HCT116 (cell line): ENCODE data around the gene CD33. TPM values are rescaled to one million over a fixed set of nuclear protein-coding genes. Genes with fewer than 3 reads are reported as not detected.

Source experiments
- ATAC-seq: fragments of 200-7000 bp; cut with Tn5 transposase; 2 replicates; pipeline ENCODE4 v1.9.1; 2020; ENCODE audit warnings: mild to moderate bottlenecking, moderate library complexity
- BruUV-seq: library from RNA; stranded (reverse); fragments of 400-500 nt; replicated peaks from 2 replicates; lab custom pipeline; 2021; lab: Mats Ljungman, UMichigan
- CTCF ChIA-PET: fragments of 300-600 bp; sonication (Branson Sonifier 250); formaldehyde crosslinking; loops from one replicate; lab custom pipeline; 2021; ENCODE audit warnings: antibody characterized with exemption; lab: Charles Lee
- POLR2A ChIA-PET: fragments of 300-600, 350-600 bp; sonication (Branson Sonifier 250); formaldehyde crosslinking; loops from one replicate; lab custom pipeline; 2021; ENCODE audit warnings: antibody characterized with exemption; lab: Charles Lee
- RAD21 ChIA-PET, 2 experiments: fragments of 300-600 bp; sonication (Branson Sonifier 250); formaldehyde crosslinking; loops; one replicate each; lab custom pipeline; 2023; ENCODE audit warnings: low total read pairs in 2 of 2; ENCODE audit not compliant: uncharacterized antibody in 2 of 2, unreplicated experiment in 2 of 2, low non-redundant PET in 1 of 2; lab: Charles Lee
- DNase-seq: peaks from one replicate; pipeline ENCODE4 v3.0.0-alpha.2; 2010; ENCODE audit warnings: low read depth, low spot score
- H2AFZ ChIP-seq: fragments of 200-600 bp; shearing (Covaris generic), sonication (generic); 2 replicates; pipeline ENCODE4 v1.6.1; 2017; ENCODE audit warnings: low read depth, mixed run types, mixed read lengths, antibody characterized with exemption, low read length; ENCODE audit not compliant: poor library complexity, severe bottlenecking
- H3K27ac ChIP-seq: 2 replicates; pipeline ENCODE4 v1.5.1; 2012; ENCODE audit warnings: low read depth, low read length
- H3K27me3 ChIP-seq: fragments of 200-600 bp; sonication (generic); 2 replicates; pipeline ENCODE4 v1.6.1; 2016; ENCODE audit warnings: mixed run types, low read length, mixed read lengths; ENCODE audit not compliant: insufficient read depth
- H3K36me3 ChIP-seq, 2 experiments: fragments of 200-500 bp in 1 of 2; fragments of 200-600 bp in 1 of 2; sonication (Bioruptor generic) in 1 of 2; sonication (generic) in 1 of 2; 2 replicates each; pipeline versions ENCODE4 v1.5.1 to v1.6.1; 2014 to 2016; ENCODE audit warnings: low read length in 2 of 2, inconsistent platforms in 1 of 2, mixed read lengths in 1 of 2, mixed run types in 1 of 2; ENCODE audit not compliant: insufficient read depth in 2 of 2, control insufficient read depth in 1 of 2
- H3K4me1 ChIP-seq, 2 experiments: fragments of 200-600 bp in 1 of 2; sonication (generic) in 1 of 2; 2 replicates each; pipeline versions ENCODE4 v1.5.1 to v1.6.1; 2012 to 2017; ENCODE audit warnings: low read length in 2 of 2, inconsistent platforms in 1 of 2, mild to moderate bottlenecking in 1 of 2, mixed read lengths in 1 of 2, mixed run types in 1 of 2, moderate library complexity in 1 of 2; ENCODE audit not compliant: insufficient read depth in 2 of 2, control insufficient read depth in 1 of 2
- H3K4me2 ChIP-seq: fragments of 200-600 bp; sonication (generic); 2 replicates; pipeline ENCODE4 v1.6.1; 2017; ENCODE audit warnings: mixed run types, low read length, mixed read lengths
- H3K4me3 ChIP-seq, 2 experiments: fragments of 200-600 bp in 1 of 2; sonication (generic) in 1 of 2; replicated peaks in 1 of 2; 2 replicates each; pipeline ENCODE4 v1.5.1; 2011 to 2016; ENCODE audit warnings: low read length in 2 of 2, control low read depth in 1 of 2, low read depth in 1 of 2, mild to moderate bottlenecking in 1 of 2, mixed read lengths in 1 of 2, mixed run types in 1 of 2
- H3K79me2 ChIP-seq: fragments of 200-600 bp; sonication (generic); 2 replicates; pipeline ENCODE4 v1.6.1; 2017; ENCODE audit warnings: mild to moderate bottlenecking, mixed run types, low read length, moderate library complexity, mixed read lengths; ENCODE audit not compliant: insufficient read depth
- H3K9ac ChIP-seq: fragments of 200-600 bp; sonication (generic); 2 replicates; pipeline ENCODE4 v1.6.1; 2016; ENCODE audit warnings: low read length, mixed read lengths
- H3K9me2 ChIP-seq: fragments of 200-600 bp; sonication (generic), shearing (Covaris generic); 2 replicates; pipeline ENCODE4 v1.6.1; 2017; ENCODE audit warnings: mixed run types, mild to moderate bottlenecking, moderate library complexity; ENCODE audit not compliant: insufficient read depth
- H3K9me3 ChIP-seq, 2 experiments: fragments of 200-500 bp in 1 of 2; fragments of 200-600 bp in 1 of 2; sonication (Bioruptor generic) in 1 of 2; sonication (generic) in 1 of 2; 2 replicates each; pipeline ENCODE4 v1.6.1; 2014 to 2017; ENCODE audit warnings: low read length in 2 of 2, mixed read lengths in 2 of 2, inconsistent platforms in 1 of 2, low read depth in 1 of 2, mild to moderate bottlenecking in 1 of 2, mixed run types in 1 of 2, moderate library complexity in 1 of 2; ENCODE audit not compliant: control insufficient read depth in 1 of 2, insufficient read depth in 1 of 2
- H4K20me1 ChIP-seq: fragments of 200-600 bp; sonication (generic), shearing (Covaris generic); 2 replicates; pipeline ENCODE4 v1.6.1; 2017; ENCODE audit warnings: mixed run types, mild to moderate bottlenecking, moderate library complexity; ENCODE audit not compliant: insufficient read depth
- CBX3 ChIP-seq: IDR thresholded peaks from 2 replicates; pipeline ENCODE4 v1.6.1; 2012; ENCODE audit warnings: low read depth
- CEBPB ChIP-seq: IDR thresholded peaks from 2 replicates; pipeline ENCODE4 v1.6.1; 2012; ENCODE audit warnings: low read depth
- EGR1 ChIP-seq: IDR thresholded peaks from 2 replicates; pipeline ENCODE4 v1.6.1; 2012; ENCODE audit warnings: low read depth
- ELF1 ChIP-seq: IDR thresholded peaks from 2 replicates; pipeline ENCODE4 v1.6.1; 2012; ENCODE audit warnings: low read depth, borderline replicate concordance
- EZH2 ChIP-seq: fragments of 200-600 bp; sonication (generic); IDR thresholded peaks from 2 replicates; pipeline ENCODE4 v1.6.1; 2017; ENCODE audit warnings: antibody characterized with exemption, mixed run types
- EZH2phosphoT487 ChIP-seq: fragments of 200-600 bp; IDR thresholded peaks from 2 replicates; pipeline ENCODE4 v1.6.1; 2018; ENCODE audit warnings: antibody characterized with exemption, borderline replicate concordance
- JUND ChIP-seq: IDR thresholded peaks from 2 replicates; pipeline ENCODE4 v1.6.1; 2012
- MAX ChIP-seq: IDR thresholded peaks from 2 replicates; pipeline ENCODE4 v1.6.1; 2012
- POLR2A ChIP-seq: IDR thresholded peaks from 2 replicates; pipeline ENCODE4 v1.7.0; 2011; ENCODE audit warnings: borderline replicate concordance; ENCODE audit not compliant: insufficient read depth, insufficient read length; ENCODE audit errors: extremely low read depth
- POLR2AphosphoS5 ChIP-seq: IDR thresholded peaks from 2 replicates; pipeline ENCODE4 v1.6.1; 2011; ENCODE audit warnings: mild to moderate bottlenecking, low read depth, low read length, moderate library complexity
- SIN3A ChIP-seq: IDR thresholded peaks from 2 replicates; pipeline ENCODE4 v1.6.1; 2012; ENCODE audit warnings: low read depth
- SP1 ChIP-seq: IDR thresholded peaks from 2 replicates; pipeline ENCODE4 v1.6.1; 2012; ENCODE audit warnings: low read depth
- SRF ChIP-seq: IDR thresholded peaks from 2 replicates; pipeline ENCODE4 v1.6.1; 2012; ENCODE audit warnings: low read depth
- TCF7L2 ChIP-seq: IDR thresholded peaks from 2 replicates; pipeline ENCODE4 v1.7.0; 2011; ENCODE audit warnings: borderline replicate concordance, inconsistent platforms; ENCODE audit not compliant: insufficient read depth, insufficient read length; ENCODE audit errors: extremely low read depth
- YY1 ChIP-seq: IDR thresholded peaks from 2 replicates; pipeline ENCODE4 v1.6.1; 2011; ENCODE audit warnings: low read length, low read depth, moderate library complexity, mild to moderate bottlenecking; ENCODE audit not compliant: insufficient replicate concordance; ENCODE audit errors: extremely low read depth
- ZFX ChIP-seq: fragments of 450-650 bp; IDR thresholded peaks from 2 replicates; pipeline ENCODE4 v1.6.1; 2017
- ZNF274 ChIP-seq: fragments of 200-500 bp; sonication (Bioruptor generic); IDR thresholded peaks from 2 replicates; pipeline ENCODE4 v1.6.1; 2014; ENCODE audit warnings: mild to moderate bottlenecking, low read depth, low read length, inconsistent platforms
- intact Hi-C: fragments of 100-400 bp; cut with micrococcal nuclease; formaldehyde crosslinking; loops from 2 replicates; pipeline ENCODE4 v1.10.0; 2022
- total RNA-seq: library from RNA; stranded (reverse); gene quantifications from one replicate; pipeline ENCODE4 v1.2.1, GENCODE V29; 2021; ENCODE audit not compliant: unreplicated experiment
- TF ChIP-seq, protein P1 (sequence below): IDR thresholded peaks from 2 replicates; pipeline ENCODE4 v1.6.1; 2012
- TF ChIP-seq, protein P2 (sequence below): IDR thresholded peaks from 2 replicates; pipeline ENCODE4 v1.6.1; 2012; ENCODE audit warnings: low read depth

The CD33 gene
- total RNA-seq, 1 experiment from 2014 or later: 3.1 TPM

GRCh38 chr19:51203916-51204315 is 21.0 kb upstream of the CD33 start (continued):
- TF ChIP-seq YY1 (no peak), CEBPB (no peak)

- H3K9me2 ChIP-seq: no peaks in the 10 kb centered on the region
- no peak overlapping the region for H3K4me2 ChIP-seq
- no peak overlapping the region for H2AFZ ChIP-seq
- intact Hi-C loops: no loop called here
- DNase-seq (no peak), ATAC-seq (no peak)
- no peak overlapping the region for H3K27ac ChIP-seq
- no TSS peak for BruUV-seq
- ChIA-PET RAD21 (no interaction called here), CTCF (no interaction called here), POLR2A (no interaction called here)
- no peaks in the 10 kb centered on the region for H3K4me1 ChIP-seq
- TF ChIP-seq, protein P1, sequence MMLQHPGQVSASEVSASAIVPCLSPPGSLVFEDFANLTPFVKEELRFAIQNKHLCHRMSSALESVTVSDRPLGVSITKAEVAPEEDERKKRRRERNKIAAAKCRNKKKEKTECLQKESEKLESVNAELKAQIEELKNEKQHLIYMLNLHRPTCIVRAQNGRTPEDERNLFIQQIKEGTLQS: no peak
- TF ChIP-seq POLR2AphosphoS5 (no peak), ZFX (no peak), JUND (no peak), POLR2A (no peak), EZH2phosphoT487 (no peak), ELF1 (no peak), EZH2 (no peak), YY1 (no peak)
- no peaks in the 10 kb centered on the region for H3K79me2 ChIP-seq
- H4K20me1 ChIP-seq: no peaks in the 10 kb centered on the region
- H3K27me3 ChIP-seq: no peaks in the 10 kb centered on the region
- no peaks in the 10 kb centered on the region for H3K36me3 ChIP-seq
- H3K9me3 ChIP-seq: no peaks in the 10 kb centered on the region
- no peak overlapping the region for H3K9ac ChIP-seq
- H3K4me3 ChIP-seq: no peak overlapping the region
Measured at GRCh38 chr19:51204321-51204720, 20.6 kb upstream of the CD33 start.

- Histone ChIP-seq H3K27ac (no peak overlapping the region), H3K79me2 (no peaks in the 10 kb centered on the region), H2AFZ (no peak overlapping the region), H3K4me2 (no peak overlapping the region), H3K4me3 (no peak overlapping the region), H3K27me3 (no peaks in the 10 kb centered on the region), H3K9me2 (no peaks in the 10 kb centered on the region), H3K4me1 (no peaks in the 10 kb centered on the region), H4K20me1 (no peaks in the 10 kb centered on the region), H3K9ac (no peak overlapping the region), H3K9me3 (no peaks in the 10 kb centered on the region), H3K36me3 (no peaks in the 10 kb centered on the region)
- intact Hi-C loops: no loop called here
- TF ChIP-seq POLR2A (no peak), MAX (no peak), TCF7L2 (no peak), CBX3 (no peak), SIN3A (no peak), SP1 (no peak), ZNF274 (no peak), EGR1 (no peak), ELF1 (no peak), YY1 (no peak), SRF (no peak)
- TF ChIP-seq, protein P2, sequence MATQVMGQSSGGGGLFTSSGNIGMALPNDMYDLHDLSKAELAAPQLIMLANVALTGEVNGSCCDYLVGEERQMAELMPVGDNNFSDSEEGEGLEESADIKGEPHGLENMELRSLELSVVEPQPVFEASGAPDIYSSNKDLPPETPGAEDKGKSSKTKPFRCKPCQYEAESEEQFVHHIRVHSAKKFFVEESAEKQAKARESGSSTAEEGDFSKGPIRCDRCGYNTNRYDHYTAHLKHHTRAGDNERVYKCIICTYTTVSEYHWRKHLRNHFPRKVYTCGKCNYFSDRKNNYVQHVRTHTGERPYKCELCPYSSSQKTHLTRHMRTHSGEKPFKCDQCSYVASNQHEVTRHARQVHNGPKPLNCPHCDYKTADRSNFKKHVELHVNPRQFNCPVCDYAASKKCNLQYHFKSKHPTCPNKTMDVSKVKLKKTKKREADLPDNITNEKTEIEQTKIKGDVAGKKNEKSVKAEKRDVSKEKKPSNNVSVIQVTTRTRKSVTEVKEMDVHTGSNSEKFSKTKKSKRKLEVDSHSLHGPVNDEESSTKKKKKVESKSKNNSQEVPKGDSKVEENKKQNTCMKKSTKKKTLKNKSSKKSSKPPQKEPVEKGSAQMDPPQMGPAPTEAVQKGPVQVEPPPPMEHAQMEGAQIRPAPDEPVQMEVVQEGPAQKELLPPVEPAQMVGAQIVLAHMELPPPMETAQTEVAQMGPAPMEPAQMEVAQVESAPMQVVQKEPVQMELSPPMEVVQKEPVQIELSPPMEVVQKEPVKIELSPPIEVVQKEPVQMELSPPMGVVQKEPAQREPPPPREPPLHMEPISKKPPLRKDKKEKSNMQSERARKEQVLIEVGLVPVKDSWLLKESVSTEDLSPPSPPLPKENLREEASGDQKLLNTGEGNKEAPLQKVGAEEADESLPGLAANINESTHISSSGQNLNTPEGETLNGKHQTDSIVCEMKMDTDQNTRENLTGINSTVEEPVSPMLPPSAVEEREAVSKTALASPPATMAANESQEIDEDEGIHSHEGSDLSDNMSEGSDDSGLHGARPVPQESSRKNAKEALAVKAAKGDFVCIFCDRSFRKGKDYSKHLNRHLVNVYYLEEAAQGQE: no peak
- CTCF ChIA-PET: no interaction called here
- POLR2A ChIA-PET: no interaction called here
- RAD21 ChIA-PET: no interaction called here
- BruUV-seq: no TSS peak
- DNase-seq: no peak
- ATAC-seq: no peak
Measured at GRCh38 chr19:51207747-51208146, 17.1 kb upstream of the CD33 start.
